ENCODE measurements around the gene RASSF10. TPM values are rescaled to one million over a fixed set of nuclear protein-coding genes. Genes with fewer than 3 reads are reported as not detected.

RASSF10 gene
- not detected for total RNA-seq

- intact Hi-C loops (cut with micrococcal nuclease), result no loop called here
- TF ChIP-seq CTCF (IDR thresholded peaks at IDR 0.05), result no peak
- POLR2A ChIA-PET, result no interaction called here
- no peaks in the 10 kb centered on the region for H3K36me3 Mint-ChIP-seq (ENCODE audit: low read depth)
- peak; percentile 36 for DNase-seq
- CTCF ChIA-PET, result interaction anchor here (0.9 kb wide), 1 partner anchor 47 kb away, joined by 3 read pairs; no protein-coding TSS in a partner anchor
- no peaks in the 10 kb centered on the region for H3K9me3 Mint-ChIP-seq
- peaks cover 74% of the 10 kb centered on the region for H3K27me3 Mint-ChIP-seq
- peaks cover 3% of the 10 kb centered on the region for H3K4me1 Mint-ChIP-seq (ENCODE audit: low read depth)
- ATAC-seq, result peak; percentile 66
- H3K27ac Mint-ChIP-seq, result no peak within 1 kb of the TSS
- no peak within 1 kb of the TSS for H3K4me3 Mint-ChIP-seq
Measured at GRCh38 chr11:13008625-13009475, at the start of gene RASSF10. RASSF10 (plus strand) TSS chr11:13009316; CDS start chr11:13009577, 261 bp downstream.

- Mint-ChIP-seq H3K27me3 (peaks cover 12% of the 10 kb centered on the region), H3K36me3 (ENCODE audit: low read depth) (no peaks in the 10 kb centered on the region), H3K4me1 (ENCODE audit: low read depth) (no peaks in the 10 kb centered on the region), H3K9me3 (no peaks in the 10 kb centered on the region), H3K27ac (no peak overlapping the region), H3K4me3 (no peak overlapping the region)
- TF ChIP-seq CTCF (IDR thresholded peaks at IDR 0.05), result no peak
- POLR2A ChIA-PET, result no interaction called here
- DNase-seq (no peak), ATAC-seq (no peak)
- CTCF ChIA-PET, result interaction anchor here (1.0 kb wide), 1 partner anchor 277 kb away, joined by 3 read pairs; no protein-coding TSS in a partner anchor
- intact Hi-C loops (cut with micrococcal nuclease), result loop anchor here (10.0 kb wide), 2 partner anchors 203 to 383 kb away; no protein-coding TSS in a partner anchor
Measured at GRCh38 chr11:12961615-12962014, 47.5 kb upstream of the RASSF10 start.

- no peak for ATAC-seq
- Mint-ChIP-seq H3K4me1 (ENCODE audit: low read depth) (no peaks in the 10 kb centered on the region), H3K36me3 (ENCODE audit: low read depth) (no peaks in the 10 kb centered on the region), H3K27ac (no peak overlapping the region), H3K27me3 (peaks cover 12% of the 10 kb centered on the region), H3K9me3 (no peaks in the 10 kb centered on the region), H3K4me3 (no peak overlapping the region)
- TF ChIP-seq CTCF (IDR thresholded peaks at IDR 0.05), result no peak
- ChIA-PET POLR2A (no interaction called here), CTCF (interaction anchor here (2.0 to 3.0 kb wide), 2 partner anchors 12 to 383 kb away, joined by 9 to 22 read pairs; no protein-coding TSS in a partner anchor)
- no peak for DNase-seq
- intact Hi-C loops (cut with micrococcal nuclease), result loop anchor here (10.0 kb wide), 2 partner anchors 202 to 382 kb away; no protein-coding TSS in a partner anchor
Measured at GRCh38 chr11:12962306-12962705, 46.8 kb upstream of the RASSF10 start.

- ChIA-PET POLR2A (no interaction called here), CTCF (interaction anchor here (1.0 to 3.0 kb wide), 10 partner anchors 11 to 422 kb away, joined by 3 to 22 read pairs (median 6); no protein-coding TSS in a partner anchor)
- intact Hi-C loops (cut with micrococcal nuclease), result loop anchor here (10.0 kb wide), 2 partner anchors 202 to 382 kb away; no protein-coding TSS in a partner anchor
- Mint-ChIP-seq H3K4me3 (no peak overlapping the region), H3K27ac (no peak overlapping the region), H3K36me3 (ENCODE audit: low read depth) (no peaks in the 10 kb centered on the region), H3K4me1 (ENCODE audit: low read depth) (no peaks in the 10 kb centered on the region), H3K9me3 (no peaks in the 10 kb centered on the region), H3K27me3 (peaks cover 12% of the 10 kb centered on the region)
- TF ChIP-seq CTCF (IDR thresholded peaks at IDR 0.05), result no peak
- DNase-seq (no peak), ATAC-seq (no peak)
Measured at GRCh38 chr11:12963051-12963450, 46.1 kb upstream of the RASSF10 start.
